Activated CD8-positive, alpha-beta memory T cell treated with anti-CD3 and anti-CD28 coated beads for 48 hours (primary cell): ENCODE results near the gene FASTK.
A peak's percentile ranks its signal among the peaks of the same experiment; 100 is the strongest.

Experiments
- DNase-seq, 3 experiments: peaks; one replicate each; pipeline ENCODE4 v3.0.0-alpha.2; 2020; ENCODE audit warnings: low read depth in 2 of 3, low spot score in 2 of 3

The FASTK gene

GRCh38 chr7:151068069-151068773, 12.4 kb downstream of the FASTK start:
- no peak for DNase-seq

- DNase-seq: no peak
Observed at GRCh38 chr7:151066273-151066974, 14.2 kb downstream of the FASTK start.

- DNase-seq: no peak
Observed at GRCh38 chr7:151065516-151065915, 15.1 kb downstream of the FASTK start.

- no peak for DNase-seq
Observed at GRCh38 chr7:151064993-151065392, 15.6 kb downstream of the FASTK start.

GRCh38 chr7:151064454-151064853, 16.2 kb downstream of the FASTK start:
- no peak for DNase-seq

- DNase-seq: no peak
Observed at GRCh38 chr7:151063212-151063561, 17.4 kb downstream of the FASTK start.

- no peak for DNase-seq
Observed at GRCh38 chr7:151062399-151063211, 18.0 kb downstream of the FASTK start.

- DNase-seq: no peak
Observed at GRCh38 chr7:151062111-151062398, 18.6 kb downstream of the FASTK start.

GRCh38 chr7:151061213-151062110, 19.1 kb downstream of the FASTK start:
- DNase-seq: no peak

- no peak for DNase-seq
Observed at GRCh38 chr7:151060416-151061212, 20.0 kb downstream of the FASTK start.

- no peak for DNase-seq
Observed at GRCh38 chr7:151060113-151060415, 20.5 kb downstream of the FASTK start.

GRCh38 chr7:151059367-151060112, 21.1 kb downstream of the FASTK start, which contains the start of gene SLC4A2:
Gene SLC4A2, plus strand, starts transcription at chr7:151059589. Its CDS starts 2,399 bp downstream, at chr7:151061988.
- peak in 2 of 3 experiments; percentile 32 to 61 for DNase-seq

GRCh38 chr7:151058781-151059366, 21.7 kb downstream of the FASTK start:
- no peak for DNase-seq

GRCh38 chr7:151057989-151058780, 22.4 kb downstream of the FASTK start:
- DNase-seq: peak; percentile 83 to 94 (median 92)

GRCh38 chr7:151057506-151057988, 23.1 kb downstream of the FASTK start, which contains the start of gene CDK5:
Gene CDK5, minus strand, starts transcription at chr7:151057897. Its CDS starts 49 bp downstream, at chr7:151057848.
- no peak for DNase-seq

- no peak for DNase-seq
Observed at GRCh38 chr7:151056666-151057505, 23.7 kb downstream of the FASTK start.

GRCh38 chr7:151056283-151056665, 24.3 kb downstream of the FASTK start:
- no peak for DNase-seq
